HepG2 (cell line): ENCODE results near the gene CLDN16. TPM values are rescaled to one million over a fixed set of nuclear protein-coding genes. Genes with fewer than 3 reads are reported as not detected.

Experiments
- ATAC-seq: fragments of 200-7000 bp; cut with Tn5 transposase; 3 replicates; pipeline ENCODE4 v1.9.1; 2020; ENCODE audit warnings: mild to moderate bottlenecking, moderate library complexity
- BruUV-seq: library from RNA; stranded (reverse); fragments of 400-500 nt; replicated peaks from 2 replicates; lab custom pipeline; 2021; lab: Mats Ljungman, UMichigan
- CTCF ChIA-PET: fragments of 300-600 bp; formaldehyde crosslinking; extraction: SDS; loops from one replicate; lab custom pipeline; 2021; ENCODE audit warnings: low total read pairs, inconsistent platforms, low intra/inter-chr PET ratio; lab: Yijun Ruan, JAX
- POLR2A ChIA-PET: fragments of 350-600 bp; sonication (Branson Sonifier 250); formaldehyde crosslinking; loops from one replicate; lab custom pipeline; 2020; ENCODE audit warnings: antibody characterized with exemption, inconsistent platforms; lab: Yijun Ruan, JAX
- DNase-seq: peaks from one replicate; pipeline ENCODE4 v3.0.0-alpha.2; 2015; ENCODE audit warnings: low spot score
- FAIRE-seq: peaks from 3 replicates; lab custom pipeline; 2011; peaks lifted over from hg19 to GRCh38; lab: Jason Lieb, UNC
- H2AFZ ChIP-seq: one replicate; pipeline ENCODE4 v1.6.1; 2011; ENCODE audit warnings: low read length, inconsistent platforms
- H3K27ac ChIP-seq: fragments of 300-600 bp; 3 replicates; pipeline ENCODE4 v1.8.0; 2011; ENCODE audit warnings: mixed run types, mild to moderate bottlenecking, mixed read lengths, low read length, inconsistent platforms; ENCODE audit not compliant: insufficient read depth; ENCODE audit errors: extremely low read length
- H3K27me3 ChIP-seq, 2 experiments: fragments of 200-600 bp in 1 of 2; 2 replicates in 1 of 2; 3 replicates in 1 of 2; pipeline versions ENCODE4 v1.6.0 to v1.8.0; 2011; ENCODE audit warnings: low read length in 2 of 2, mild to moderate bottlenecking in 2 of 2, moderate library complexity in 2 of 2, inconsistent platforms in 1 of 2; ENCODE audit not compliant: insufficient read depth in 2 of 2, control insufficient read depth in 1 of 2
- H3K36me3 ChIP-seq, 2 experiments: fragments of 200-600 bp in 1 of 2; replicated peaks in 1 of 2; 2 replicates in 1 of 2; 3 replicates in 1 of 2; pipeline versions ENCODE4 v1.5.1 to v1.8.0; 2011; ENCODE audit warnings: low read length in 2 of 2, inconsistent platforms in 1 of 2; ENCODE audit not compliant: insufficient read depth in 2 of 2, control insufficient read depth in 1 of 2
- H3K4me1 ChIP-seq: 2 replicates; pipeline ENCODE4 v1.5.1; 2012; ENCODE audit warnings: low read length, inconsistent platforms; ENCODE audit not compliant: insufficient read depth
- H3K4me2 ChIP-seq: 2 replicates; pipeline ENCODE4 v1.6.0; 2011; ENCODE audit warnings: low read depth, low read length, inconsistent platforms
- H3K4me3 ChIP-seq, 3 experiments: fragments of 200-600 bp in 1 of 3; sonication (generic), shearing (Covaris generic) in 1 of 3; replicated peaks in 1 of 3; 2 replicates each; pipeline ENCODE4 v1.5.1; 2011 to 2016; ENCODE audit warnings: low read length in 3 of 3, inconsistent platforms in 2 of 3, low read depth in 2 of 3, mild to moderate bottlenecking in 2 of 3, control low read depth in 1 of 3, mixed read lengths in 1 of 3; ENCODE audit not compliant: insufficient read depth in 1 of 3
- H3K79me2 ChIP-seq: one replicate; pipeline ENCODE4 v1.6.1; 2011; ENCODE audit warnings: low read length, inconsistent platforms; ENCODE audit not compliant: insufficient read depth
- H3K9ac ChIP-seq: 2 replicates; pipeline ENCODE4 v1.6.0; 2011; ENCODE audit warnings: mild to moderate bottlenecking, low read depth, low read length, inconsistent platforms; ENCODE audit not compliant: insufficient read depth
- H3K9me3 ChIP-seq: 2 replicates; pipeline ENCODE4 v1.5.1; 2012; ENCODE audit warnings: mild to moderate bottlenecking, low read length
- H4K20me1 ChIP-seq: 2 replicates; pipeline ENCODE4 v1.6.0; 2011; ENCODE audit warnings: inconsistent platforms, mild to moderate bottlenecking, low read length, moderate library complexity; ENCODE audit not compliant: insufficient read depth
- ARID2 ChIP-seq: sonication (generic); formaldehyde crosslinking; IDR thresholded peaks from 2 replicates; pipeline ENCODE4 v1.8.1; 2022; ENCODE audit warnings: mild to moderate bottlenecking, missing genetic modification reagents, borderline replicate concordance
- ELF4 ChIP-seq: sonication (generic); formaldehyde crosslinking; IDR thresholded peaks from 2 replicates; pipeline ENCODE4 v1.5.0; 2020; ENCODE audit warnings: missing genetic modification reagents, mild to moderate bottlenecking, moderate library complexity, borderline replicate concordance
- HES4 ChIP-seq: sonication (generic); formaldehyde crosslinking; IDR thresholded peaks from 2 replicates; pipeline ENCODE4 v1.9.0; 2021; ENCODE audit warnings: mild to moderate bottlenecking, missing genetic modification reagents, borderline replicate concordance
- MTA3 ChIP-seq: sonication (generic); formaldehyde crosslinking; IDR thresholded peaks from 2 replicates; pipeline ENCODE4 v1.4.0; 2020; ENCODE audit warnings: missing genetic modification reagents
- TBP ChIP-seq: sonication (generic); formaldehyde crosslinking; IDR thresholded peaks from 2 replicates; pipeline ENCODE4 v1.5.0; 2020; ENCODE audit warnings: missing genetic modification reagents
- ZFP82 ChIP-seq: sonication (generic); formaldehyde crosslinking; IDR thresholded peaks from 2 replicates; pipeline ENCODE4 v1.5.1; 2020; ENCODE audit warnings: mild to moderate bottlenecking, missing genetic modification reagents, borderline replicate concordance
- ZNF230 ChIP-seq: sonication (generic); formaldehyde crosslinking; IDR thresholded peaks from 2 replicates; pipeline ENCODE4 v1.4.0; 2020; ENCODE audit warnings: mild to moderate bottlenecking, missing genetic modification reagents
- ZNF234 ChIP-seq: sonication (generic); formaldehyde crosslinking; conservative IDR thresholded peaks from 2 replicates; pipeline ENCODE4 v1.5.1; 2020; ENCODE audit warnings: mild to moderate bottlenecking, missing genetic modification reagents
- ZNF484 ChIP-seq: sonication (generic); formaldehyde crosslinking; IDR thresholded peaks from 2 replicates; pipeline ENCODE4 v1.5.1; 2020; ENCODE audit warnings: mild to moderate bottlenecking, low read depth, missing genetic modification reagents, borderline replicate concordance
- ZNF550 ChIP-seq: sonication (generic); formaldehyde crosslinking; IDR thresholded peaks from 2 replicates; pipeline ENCODE4 v1.4.0; 2020; ENCODE audit warnings: mild to moderate bottlenecking, missing genetic modification reagents, borderline replicate concordance
- ZNF556 ChIP-seq: sonication (generic); formaldehyde crosslinking; IDR thresholded peaks from 2 replicates; pipeline ENCODE4 v1.4.0; 2020; ENCODE audit warnings: mild to moderate bottlenecking, missing genetic modification reagents, borderline replicate concordance
- ZNF660 ChIP-seq: sonication (generic); formaldehyde crosslinking; IDR thresholded peaks from 2 replicates; pipeline ENCODE4 v1.5.1; 2020; ENCODE audit warnings: mild to moderate bottlenecking, low read depth, missing genetic modification reagents, borderline replicate concordance
- WGBS: methylation state at CpG from one replicate; pipeline ENCODE4 v1.1.6; 2017; ENCODE audit warnings: low lambda C conversion rate; 5-methylcytosine and 5-hydroxymethylcytosine counted together
- in situ Hi-C: cut with HindIII; loops from 2 replicates; pipeline ENCODE4 v1.10.0; 2017; ENCODE audit warnings: low pct_unique_long_range_greater_than_20kb; ENCODE audit not compliant: extremely low pct_ligation_motif_present
- intact Hi-C: fragments of 100-400 bp; cut with micrococcal nuclease; formaldehyde crosslinking; loops from one replicate; pipeline ENCODE4 v1.10.0; 2022; ENCODE audit not compliant: unreplicated experiment
- polyA plus RNA-seq, 8 experiments: library from polyadenylated mRNA; depleted of rRNA in 3 of 8; stranded (reverse) in 7 of 8; unstranded in 1 of 8; fragments of >200 nt; fragmentation: Illumina TruSeq in 4 of 8; extraction: Trizol in 4 of 8; gene quantifications; 2 replicates each; pipeline versions ENCODE4 v1.2.1 to v1.2.3, GENCODE V29; 2011 to 2016; ENCODE audit warnings: low read depth in 4 of 8, missing spikeins in 1 of 8, mixed read lengths in 1 of 8; ENCODE audit not compliant: insufficient read depth in 1 of 8
- total RNA-seq, 5 experiments: library from RNA; depleted of rRNA; stranded (reverse); fragments of >200 nt; fragmentation: Illumina TruSeq; extraction: Trizol; gene quantifications; 2 replicates each; pipeline ENCODE4 v1.2.3, GENCODE V29; 2016; ENCODE audit warnings: low read depth in 1 of 5
- TF ChIP-seq, protein P1 (sequence below): sonication (generic); formaldehyde crosslinking; IDR thresholded peaks from 2 replicates; pipeline ENCODE4 v1.5.0; 2020; ENCODE audit warnings: mild to moderate bottlenecking, low read depth, missing genetic modification reagents, borderline replicate concordance
- TF ChIP-seq, protein P2 (sequence below): sonication (generic); formaldehyde crosslinking; IDR thresholded peaks from 2 replicates; pipeline ENCODE4 v1.9.0; 2022; ENCODE audit warnings: low read depth, missing genetic modification reagents
- TF ChIP-seq, protein P3 (sequence below): sonication (generic); formaldehyde crosslinking; conservative IDR thresholded peaks from 2 replicates; pipeline ENCODE4 v1.8.0; 2022; ENCODE audit warnings: mild to moderate bottlenecking, moderate library complexity, missing genetic modification reagents
- TF ChIP-seq, protein P4 (sequence below): sonication (generic); formaldehyde crosslinking; IDR thresholded peaks from 2 replicates; pipeline ENCODE4 v1.4.0; 2020; ENCODE audit warnings: missing genetic modification reagents
- TF ChIP-seq, protein P5 (sequence below): sonication (generic); formaldehyde crosslinking; IDR thresholded peaks from 2 replicates; pipeline ENCODE4 v1.4.0; 2020; ENCODE audit warnings: missing genetic modification reagents

Gene CLDN16
- total and polyA plus RNA-seq, 2 of the 13 experiments (the other 11 are each of a cell fraction or from before 2014, with no cell fraction given) = 0.13 to 0.24 TPM

DNA sequence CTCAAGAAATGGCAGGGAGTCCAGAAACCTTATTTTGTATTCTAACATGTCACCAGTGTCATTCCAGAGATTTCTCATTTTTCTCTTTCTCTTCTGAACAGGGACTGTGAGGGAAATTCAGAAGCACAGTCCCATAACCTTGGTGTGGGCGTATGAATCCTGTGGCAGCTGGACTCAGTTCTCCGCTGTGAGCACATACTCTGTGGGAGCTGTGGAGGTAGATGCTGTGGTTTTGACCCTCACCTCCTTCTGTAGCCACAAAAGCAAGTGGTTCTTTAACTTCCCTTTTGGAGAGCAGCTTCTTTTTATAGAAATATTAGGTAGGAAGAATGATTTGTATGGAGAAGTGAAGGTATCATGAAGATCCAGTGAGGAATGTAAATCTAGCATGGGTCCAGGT lies 48.4 kb downstream of the CLDN16 start (continued):
- TF ChIP-seq ZFP82 = no peak
- TF ChIP-seq ZNF550 (CRISPR knock-in tag) = no peak
- TF ChIP-seq, protein P1, sequence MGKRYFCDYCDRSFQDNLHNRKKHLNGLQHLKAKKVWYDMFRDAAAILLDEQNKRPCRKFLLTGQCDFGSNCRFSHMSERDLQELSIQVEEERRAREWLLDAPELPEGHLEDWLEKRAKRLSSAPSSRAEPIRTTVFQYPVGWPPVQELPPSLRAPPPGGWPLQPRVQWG (CRISPR knock-in tag) = no peak
- TF ChIP-seq ZNF234 = no peak
- TF ChIP-seq ZNF556 (CRISPR knock-in tag) = no peak

DNA sequence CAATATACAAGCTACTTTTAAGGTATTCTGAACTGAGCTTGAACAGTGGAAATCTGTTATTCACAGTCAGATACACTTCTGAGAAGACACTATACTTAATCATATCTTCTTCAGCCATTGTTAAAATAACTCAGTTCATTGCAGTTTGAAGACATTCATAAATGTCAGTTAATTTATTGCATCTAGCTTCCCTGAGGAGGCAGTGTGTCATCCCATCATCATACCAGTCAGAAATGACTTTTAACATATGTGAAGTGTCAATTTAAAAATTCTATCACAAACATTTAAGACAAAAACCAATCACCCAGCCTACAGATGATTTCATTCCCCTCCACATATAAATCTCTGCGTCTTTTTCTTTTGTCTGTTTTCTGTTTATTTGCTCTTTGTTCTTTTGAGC lies 54.3 kb downstream of the CLDN16 start:
- intact Hi-C loops = loop anchor here (5.0 kb wide), 2 partner anchors 255 to 480 kb away; no protein-coding TSS in a partner anchor
- H3K27me3 ChIP-seq = no peaks in the 10 kb centered on the region
- H3K4me1 ChIP-seq = peaks cover 19% of the 10 kb centered on the region
- no peaks in the 10 kb centered on the region for H3K36me3 ChIP-seq
- DNase-seq (no peak), ATAC-seq (no peak), FAIRE-seq (no peak)
- BruUV-seq = no TSS peak
- CTCF ChIA-PET = no interaction called here
- no peak overlapping the region for H3K4me3 ChIP-seq
- H3K9me3 ChIP-seq = no peaks in the 10 kb centered on the region
- no peaks in the 10 kb centered on the region for H3K79me2 ChIP-seq
- no peak overlapping the region for H3K4me2 ChIP-seq
- H2AFZ ChIP-seq = no peak overlapping the region
- H3K27ac ChIP-seq = no peak overlapping the region
- POLR2A ChIA-PET = no interaction called here
- no peak overlapping the region for H3K9ac ChIP-seq
- in situ Hi-C loops = no loop called here
- WGBS = 3% methylated on average over 1 of the region's 1 CpG
- H4K20me1 ChIP-seq = no peaks in the 10 kb centered on the region
- TF ChIP-seq ARID2 (CRISPR knock-in tag) (no peak), HES4 (no peak), ELF4 (no peak), ZNF660 (CRISPR knock-in tag) (no peak), MTA3 (CRISPR knock-in tag) (no peak), ZNF230 (CRISPR knock-in tag) (no peak), ZNF484 (CRISPR knock-in tag) (no peak), TBP (CRISPR knock-in tag) (no peak)
- TF ChIP-seq, protein P2, sequence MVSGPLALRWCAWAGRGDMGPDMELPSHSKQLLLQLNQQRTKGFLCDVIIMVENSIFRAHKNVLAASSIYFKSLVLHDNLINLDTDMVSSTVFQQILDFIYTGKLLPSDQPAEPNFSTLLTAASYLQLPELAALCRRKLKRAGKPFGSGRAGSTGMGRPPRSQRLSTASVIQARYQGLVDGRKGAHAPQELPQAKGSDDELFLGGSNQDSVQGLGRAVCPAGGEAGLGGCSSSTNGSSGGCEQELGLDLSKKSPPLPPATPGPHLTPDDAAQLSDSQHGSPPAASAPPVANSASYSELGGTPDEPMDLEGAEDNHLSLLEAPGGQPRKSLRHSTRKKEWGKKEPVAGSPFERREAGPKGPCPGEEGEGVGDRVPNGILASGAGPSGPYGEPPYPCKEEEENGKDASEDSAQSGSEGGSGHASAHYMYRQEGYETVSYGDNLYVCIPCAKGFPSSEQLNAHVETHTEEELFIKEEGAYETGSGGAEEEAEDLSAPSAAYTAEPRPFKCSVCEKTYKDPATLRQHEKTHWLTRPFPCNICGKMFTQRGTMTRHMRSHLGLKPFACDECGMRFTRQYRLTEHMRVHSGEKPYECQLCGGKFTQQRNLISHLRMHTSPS (CRISPR knock-in tag) = no peak
- TF ChIP-seq, protein P3, sequence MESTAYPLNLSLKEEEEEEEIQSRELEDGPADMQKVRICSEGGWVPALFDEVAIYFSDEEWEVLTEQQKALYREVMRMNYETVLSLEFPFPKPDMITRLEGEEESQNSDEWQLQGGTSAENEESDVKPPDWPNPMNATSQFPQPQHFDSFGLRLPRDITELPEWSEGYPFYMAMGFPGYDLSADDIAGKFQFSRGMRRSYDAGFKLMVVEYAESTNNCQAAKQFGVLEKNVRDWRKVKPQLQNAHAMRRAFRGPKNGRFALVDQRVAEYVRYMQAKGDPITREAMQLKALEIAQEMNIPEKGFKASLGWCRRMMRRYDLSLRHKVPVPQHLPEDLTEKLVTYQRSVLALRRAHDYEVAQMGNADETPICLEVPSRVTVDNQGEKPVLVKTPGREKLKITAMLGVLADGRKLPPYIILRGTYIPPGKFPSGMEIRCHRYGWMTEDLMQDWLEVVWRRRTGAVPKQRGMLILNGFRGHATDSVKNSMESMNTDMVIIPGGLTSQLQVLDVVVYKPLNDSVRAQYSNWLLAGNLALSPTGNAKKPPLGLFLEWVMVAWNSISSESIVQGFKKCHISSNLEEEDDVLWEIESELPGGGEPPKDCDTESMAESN = no peak
- TF ChIP-seq, protein P4, sequence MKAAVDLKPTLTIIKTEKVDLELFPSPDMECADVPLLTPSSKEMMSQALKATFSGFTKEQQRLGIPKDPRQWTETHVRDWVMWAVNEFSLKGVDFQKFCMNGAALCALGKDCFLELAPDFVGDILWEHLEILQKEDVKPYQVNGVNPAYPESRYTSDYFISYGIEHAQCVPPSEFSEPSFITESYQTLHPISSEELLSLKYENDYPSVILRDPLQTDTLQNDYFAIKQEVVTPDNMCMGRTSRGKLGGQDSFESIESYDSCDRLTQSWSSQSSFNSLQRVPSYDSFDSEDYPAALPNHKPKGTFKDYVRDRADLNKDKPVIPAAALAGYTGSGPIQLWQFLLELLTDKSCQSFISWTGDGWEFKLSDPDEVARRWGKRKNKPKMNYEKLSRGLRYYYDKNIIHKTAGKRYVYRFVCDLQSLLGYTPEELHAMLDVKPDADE = no peak
- TF ChIP-seq, protein P5, sequence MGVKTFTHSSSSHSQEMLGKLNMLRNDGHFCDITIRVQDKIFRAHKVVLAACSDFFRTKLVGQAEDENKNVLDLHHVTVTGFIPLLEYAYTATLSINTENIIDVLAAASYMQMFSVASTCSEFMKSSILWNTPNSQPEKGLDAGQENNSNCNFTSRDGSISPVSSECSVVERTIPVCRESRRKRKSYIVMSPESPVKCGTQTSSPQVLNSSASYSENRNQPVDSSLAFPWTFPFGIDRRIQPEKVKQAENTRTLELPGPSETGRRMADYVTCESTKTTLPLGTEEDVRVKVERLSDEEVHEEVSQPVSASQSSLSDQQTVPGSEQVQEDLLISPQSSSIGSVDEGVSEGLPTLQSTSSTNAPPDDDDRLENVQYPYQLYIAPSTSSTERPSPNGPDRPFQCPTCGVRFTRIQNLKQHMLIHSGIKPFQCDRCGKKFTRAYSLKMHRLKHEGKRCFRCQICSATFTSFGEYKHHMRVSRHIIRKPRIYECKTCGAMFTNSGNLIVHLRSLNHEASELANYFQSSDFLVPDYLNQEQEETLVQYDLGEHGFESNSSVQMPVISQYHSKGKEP (CRISPR knock-in tag) = no peak
